HTR-8/SVneo (cell line): ENCODE measurements around the gene SHFL.

ENCODE experiments used
- DNase-seq: peaks from one replicate; pipeline ENCODE4 v3.0.0; 2011; ENCODE audit warnings: low spot score, mixed read lengths; ENCODE audit not compliant: insufficient read length
- FAIRE-seq: peaks from 2 replicates; lab custom pipeline; 2011; peaks lifted over from hg19 to GRCh38; lab: Jason Lieb, UNC

SHFL gene

DNA sequence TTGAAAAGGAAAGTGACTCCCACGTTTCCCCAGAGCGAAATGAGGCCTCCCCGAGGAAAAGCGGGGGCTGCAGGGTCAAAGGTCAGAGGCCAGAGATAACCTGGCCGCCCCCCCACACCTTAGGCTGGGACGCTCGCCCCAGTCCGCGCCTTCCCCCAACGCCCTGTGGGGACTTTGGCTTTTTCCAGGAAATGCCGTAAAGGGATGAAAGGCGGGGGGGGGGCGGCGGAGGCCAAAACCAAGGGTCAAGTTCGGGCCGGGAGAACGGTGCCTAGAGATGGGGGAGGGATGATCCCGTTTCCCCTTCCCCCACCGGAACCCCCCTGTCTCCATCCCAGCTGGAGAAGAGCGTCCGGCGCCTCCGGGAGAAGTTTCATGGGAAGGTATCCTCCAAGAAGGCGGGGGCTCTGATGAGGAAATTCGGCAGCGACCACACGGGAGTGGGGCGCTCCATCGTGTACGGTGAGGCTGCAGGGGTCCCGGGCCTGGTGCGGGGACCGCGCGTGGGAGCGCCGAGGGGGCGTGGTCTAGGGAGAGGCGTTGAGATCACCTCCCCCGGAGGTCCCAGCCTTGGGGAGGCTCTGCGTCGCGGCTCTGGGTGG is 575 bp downstream of the SHFL start:
- no peak for DNase-seq

GRCh38 chr19:10087296-10088061 is 1.4 kb downstream of the SHFL start:
- FAIRE-seq (no peak), DNase-seq (no peak)

More for the DNA sequence above, 575 bp downstream of the SHFL start:
- no peak for FAIRE-seq

- no peak for DNase-seq
- FAIRE-seq = peak; percentile 40
Measured at GRCh38 chr19:10088949-10089554, 2.9 kb downstream of the SHFL start.

GRCh38 chr19:10089801-10090375 is 3.8 kb downstream of the SHFL start:
- FAIRE-seq = peak; percentile 9
- no peak for DNase-seq

- no peak for DNase-seq
- FAIRE-seq = no peak
Measured at GRCh38 chr19:10091370-10091687, 5.2 kb downstream of the SHFL start.

DNA sequence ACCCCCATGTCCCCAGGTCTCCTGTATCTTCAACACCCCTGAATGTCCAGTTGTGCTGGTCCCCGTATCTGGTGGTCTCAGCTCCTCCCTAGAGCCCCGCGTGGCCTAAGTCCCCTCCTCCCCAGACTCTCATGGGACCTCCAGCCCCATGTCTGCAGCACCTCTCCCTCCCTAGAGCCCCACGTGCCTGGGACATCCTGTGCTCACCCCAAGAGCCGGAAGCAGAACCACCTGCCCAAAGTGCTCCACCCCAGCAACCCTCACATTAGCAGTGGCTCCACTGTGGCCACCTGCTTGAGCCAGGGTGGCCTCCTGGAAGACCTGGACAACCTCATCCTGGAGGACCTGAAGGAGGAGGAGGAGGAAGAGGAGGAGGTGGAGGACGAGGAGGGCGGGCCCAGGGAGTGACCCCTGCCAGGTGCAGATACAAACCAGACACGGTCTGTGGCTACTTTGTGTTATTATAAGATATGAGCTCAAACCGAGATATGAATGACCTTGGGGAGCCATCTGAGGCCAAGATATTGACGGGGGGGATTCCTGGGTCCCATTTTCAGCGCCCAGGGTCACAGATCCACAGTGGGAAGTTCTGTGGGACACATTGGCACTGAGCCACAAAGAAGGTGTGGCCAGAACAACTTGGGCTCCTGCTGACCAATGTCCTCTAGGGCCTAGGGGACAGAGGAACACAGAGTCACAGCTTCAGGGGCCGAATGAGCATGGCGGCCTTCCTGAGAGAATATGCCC is 6.0 kb downstream of the SHFL start:
- FAIRE-seq (no peak), DNase-seq (no peak)

DNA sequence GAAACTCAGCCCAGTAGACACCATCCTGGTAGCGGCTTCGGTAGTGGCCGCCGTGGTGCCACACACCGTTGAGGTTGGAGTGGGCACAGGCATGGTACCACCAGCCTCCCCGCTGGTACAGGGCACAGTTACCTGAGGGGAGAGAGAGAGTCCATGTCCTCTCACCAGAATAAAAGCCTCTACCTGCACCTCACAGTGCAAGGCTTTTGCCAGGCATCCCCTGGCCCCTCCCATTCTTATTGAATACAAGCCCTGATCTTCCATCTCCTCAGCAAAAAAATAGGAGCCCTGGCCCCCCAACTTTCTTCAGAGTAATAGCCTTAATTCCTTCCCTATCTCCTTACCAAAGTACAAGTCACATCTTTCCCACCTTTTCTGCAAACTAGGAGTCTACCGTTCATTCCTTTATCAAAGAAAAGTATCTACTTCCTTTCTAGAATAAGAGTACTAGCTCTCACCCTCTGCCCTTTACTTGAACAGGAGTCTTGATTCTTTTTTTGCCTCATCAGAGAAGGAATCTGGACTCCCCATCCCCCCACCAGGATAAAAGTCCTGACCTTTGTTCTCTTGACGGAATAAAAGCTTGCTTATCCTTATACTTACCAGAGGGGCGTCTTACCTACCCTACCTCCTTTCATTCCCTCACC is 6.7 kb downstream of the SHFL start:
- no peak for FAIRE-seq
- DNase-seq = no peak

GRCh38 chr19:10093295-10094186 is 7.4 kb downstream of the SHFL start:
- FAIRE-seq = no peak

GRCh38 chr19:10095622-10095947 is 9.5 kb downstream of the SHFL start:
- no peak for FAIRE-seq
- no peak for DNase-seq

More at GRCh38 chr19:10093295-10094186, 7.4 kb downstream of the SHFL start:
- no peak for DNase-seq

DNA sequence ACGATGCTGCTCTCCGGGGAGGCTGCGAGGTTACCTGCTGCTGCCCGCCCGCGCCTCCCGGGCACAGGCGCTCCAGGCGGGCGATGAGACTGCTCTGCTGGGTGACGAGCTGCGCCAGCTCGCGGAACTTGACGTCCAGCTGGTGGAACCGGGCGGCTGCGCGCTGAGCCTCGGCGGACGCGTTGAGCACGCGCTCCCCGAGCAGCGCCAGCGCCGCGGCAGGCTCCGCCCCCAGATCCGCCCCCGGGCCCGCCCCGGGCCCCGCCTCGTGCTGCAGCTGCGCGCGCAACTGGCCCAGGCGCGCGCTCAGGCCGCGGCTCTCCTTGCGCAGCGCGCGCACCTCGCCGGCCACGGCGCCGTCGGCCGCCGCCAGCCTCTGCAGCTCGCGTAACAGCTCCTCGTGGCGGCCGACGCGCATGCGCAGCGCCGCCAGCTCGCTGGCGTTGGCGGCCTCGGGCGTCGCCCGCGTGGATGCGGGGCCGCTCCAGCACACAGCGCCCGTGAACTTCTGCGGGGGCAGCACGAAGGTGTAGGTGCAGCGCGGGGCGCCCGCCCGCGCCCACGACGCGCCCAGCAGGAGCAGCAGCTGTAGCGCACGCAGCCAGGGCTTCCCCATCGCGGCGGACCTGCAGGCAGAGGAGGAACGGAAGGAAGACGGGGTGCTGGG is 10.0 kb downstream of the SHFL start:
- FAIRE-seq (peak; percentile 99), DNase-seq (peak; percentile 96)

DNA sequence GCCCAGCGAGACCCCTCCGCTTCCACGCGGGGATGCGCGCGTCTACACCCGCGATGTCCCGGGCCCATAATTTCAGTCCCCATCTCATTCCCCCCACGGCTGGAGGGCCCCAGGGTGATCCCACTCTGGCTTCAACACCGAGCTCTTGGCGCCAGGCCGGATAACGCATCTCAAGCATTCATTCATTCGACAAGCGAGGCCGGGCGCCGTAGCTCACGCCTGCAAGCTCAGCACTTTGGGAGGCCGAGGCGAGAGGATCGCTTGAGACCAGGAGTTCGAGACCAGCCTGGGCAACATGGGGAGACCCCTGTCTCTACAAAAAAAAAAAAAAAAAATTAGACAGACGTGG is 10.5 kb downstream of the SHFL start:
- DNase-seq (no peak), FAIRE-seq (no peak)

- no peak for DNase-seq
- no peak for FAIRE-seq
Measured at GRCh38 chr19:10100163-10100785, 14.2 kb downstream of the SHFL start.

- FAIRE-seq (no peak), DNase-seq (no peak)
Measured at GRCh38 chr19:10102787-10103236, 16.7 kb downstream of the SHFL start.

DNA sequence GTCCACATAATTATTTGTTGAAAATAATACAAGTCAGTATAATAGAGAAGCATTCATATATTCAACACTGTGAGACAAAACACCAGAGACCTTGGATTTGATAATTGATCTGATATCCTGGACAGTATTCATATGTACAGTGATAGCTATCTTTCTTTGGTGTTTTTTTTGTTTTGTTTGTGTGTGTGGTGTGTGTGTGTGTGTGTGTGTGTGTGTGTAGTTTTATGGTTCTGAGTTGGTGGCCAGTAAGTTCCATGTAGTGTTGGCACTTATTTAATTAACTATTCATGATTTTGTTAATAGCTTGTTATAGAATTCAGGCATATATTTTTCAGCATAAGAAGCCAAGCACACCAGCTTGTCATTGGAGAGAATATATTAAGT is 18.0 kb downstream of the SHFL start:
- FAIRE-seq (no peak), DNase-seq (no peak)

DNA sequence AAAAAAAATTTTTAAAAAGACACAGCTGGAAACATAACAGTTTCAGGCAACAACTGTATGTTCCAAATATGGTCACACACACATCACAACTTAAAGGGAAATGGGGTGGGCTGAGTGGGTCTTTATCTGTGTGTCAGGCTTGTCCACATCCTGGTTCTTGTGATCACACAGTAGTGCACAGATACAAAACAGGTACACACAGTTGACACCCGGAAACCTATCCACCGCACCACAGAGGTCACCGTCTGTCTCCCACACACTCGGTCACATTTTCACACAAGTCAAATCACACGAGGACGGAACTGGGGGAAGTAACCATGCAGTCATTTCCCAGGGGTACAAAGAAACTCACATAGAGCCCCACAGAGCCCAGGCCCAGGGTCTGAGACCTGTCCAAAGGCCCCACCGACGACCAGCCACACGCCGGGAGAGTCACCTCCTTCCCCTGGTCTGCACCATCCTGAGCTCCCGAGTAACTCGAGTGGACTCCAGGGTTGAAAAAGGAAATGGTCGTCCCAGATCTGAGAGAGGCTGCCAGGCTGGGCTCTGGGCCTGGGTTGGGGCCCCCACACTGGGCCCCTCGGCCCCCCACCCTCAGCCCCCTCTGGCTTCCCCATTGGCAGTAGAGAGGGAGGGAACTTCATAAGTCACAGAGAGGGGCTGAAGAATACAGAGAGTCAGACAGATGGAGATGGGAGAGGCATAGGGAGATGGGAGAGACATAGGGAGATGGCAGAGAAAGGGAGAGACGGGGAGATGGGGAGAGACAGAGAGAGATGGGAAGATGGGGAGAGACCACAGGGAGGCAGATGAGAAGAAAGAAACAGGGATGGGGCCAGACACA is 18.8 kb downstream of the SHFL start:
- FAIRE-seq = no peak
- DNase-seq = no peak

GRCh38 chr19:10105509-10106099 is 19.5 kb downstream of the SHFL start:
- FAIRE-seq (no peak), DNase-seq (no peak)
